NB4 (cell line): ENCODE results near the gene STPG4.

Source experiments
- DNase-seq: peaks from one replicate; pipeline ENCODE4 v3.0.0; 2010; ENCODE audit warnings: low read depth
- H3K4me3 ChIP-seq: one replicate; pipeline ENCODE4 v1.5.1; 2011; ENCODE audit warnings: mild to moderate bottlenecking, low read depth, low read length, moderate library complexity
- CTCF ChIP-seq: IDR thresholded peaks from one replicate; pipeline ENCODE4 v1.5.1; 2012; ENCODE audit warnings: low read depth, low read length
- MAX ChIP-seq: IDR thresholded peaks from 2 replicates; pipeline ENCODE4 v1.6.1; 2011; ENCODE audit warnings: low read depth, low read length
- MYC ChIP-seq: IDR thresholded peaks from 2 replicates; pipeline ENCODE4 v1.6.1; 2011; ENCODE audit warnings: low read depth, low read length
- POLR2A ChIP-seq: IDR thresholded peaks from 2 replicates; pipeline ENCODE4 v1.6.1; 2011; ENCODE audit warnings: mild to moderate bottlenecking; ENCODE audit not compliant: insufficient read length; ENCODE audit errors: extremely low read depth

The STPG4 gene

GRCh38 chr2:47086054-47086471 lies 69.0 kb downstream of the STPG4 start:
- no peak for DNase-seq
- TF ChIP-seq POLR2A (no peak), MYC (no peak), MAX (no peak), CTCF (no peak)
- H3K4me3 ChIP-seq = no peak overlapping the region

- no peak overlapping the region for H3K4me3 ChIP-seq
- DNase-seq = no peak
- TF ChIP-seq POLR2A (no peak), MAX (no peak), CTCF (no peak), MYC (no peak)
Observed at GRCh38 chr2:47083886-47084687, 71.0 kb downstream of the STPG4 start.

- TF ChIP-seq MYC (no peak), POLR2A (no peak), MAX (no peak), CTCF (no peak)
- H3K4me3 ChIP-seq = no peak overlapping the region
- no peak for DNase-seq
Observed at GRCh38 chr2:47083485-47083884, 71.6 kb downstream of the STPG4 start.

- H3K4me3 ChIP-seq = no peak overlapping the region
- no peak for TF ChIP-seq MYC
- no peak for TF ChIP-seq POLR2A
- TF ChIP-seq CTCF = no peak
- no peak for TF ChIP-seq MAX
- DNase-seq = no peak
Observed at GRCh38 chr2:47083005-47083404, 72.1 kb downstream of the STPG4 start.

- H3K4me3 ChIP-seq = no peak overlapping the region
- no peak for TF ChIP-seq CTCF
- no peak for TF ChIP-seq MAX
- no peak for TF ChIP-seq MYC
- no peak for TF ChIP-seq POLR2A
- DNase-seq = no peak
Observed at GRCh38 chr2:47080888-47081301, 74.2 kb downstream of the STPG4 start.
